HUES6 (cell line): ENCODE data around the gene GRIP2.

Experiments used
- H3K27ac ChIP-seq: 2 replicates; pipeline ENCODE4 v1.7.0; 2013; ENCODE audit warnings: low read depth, mild to moderate bottlenecking, low read length, inconsistent platforms
- H3K27me3 ChIP-seq: 2 replicates; pipeline ENCODE4 v1.6.1; 2013; ENCODE audit warnings: low read length; ENCODE audit not compliant: control insufficient read depth, insufficient read depth
- H3K36me3 ChIP-seq: 2 replicates; pipeline ENCODE4 v1.6.1; 2013; ENCODE audit warnings: low read length; ENCODE audit not compliant: control insufficient read depth, insufficient read depth
- H3K4me1 ChIP-seq: 2 replicates; pipeline ENCODE4 v1.6.1; 2013; ENCODE audit warnings: low read length; ENCODE audit not compliant: control insufficient read depth, insufficient read depth
- H3K4me3 ChIP-seq: 2 replicates; pipeline ENCODE4 v1.5.1; 2013; ENCODE audit warnings: low read depth, low read length
- H3K9ac ChIP-seq: one replicate; pipeline ENCODE4 v1.6.1; 2013; ENCODE audit warnings: mild to moderate bottlenecking, low read length
- H3K9me3 ChIP-seq: 2 replicates; pipeline ENCODE4 v1.6.1; 2013; ENCODE audit warnings: low read depth, low read length; ENCODE audit not compliant: control insufficient read depth, insufficient read depth

Gene GRIP2

GRCh38 chr3:14448756-14449727 lies 91.1 kb downstream of the GRIP2 start:
- H3K36me3 ChIP-seq, result peaks cover 94% of the 10 kb centered on the region
- no peak overlapping the region for H3K4me3 ChIP-seq
- H3K27ac ChIP-seq, result no peak overlapping the region
- H3K27me3 ChIP-seq, result no peaks in the 10 kb centered on the region
- H3K9ac ChIP-seq, result no peak overlapping the region
- H3K9me3 ChIP-seq, result peaks cover 4% of the 10 kb centered on the region; the same call in 1 of the 2 replicates
- no peaks in the 10 kb centered on the region for H3K4me1 ChIP-seq

GRCh38 chr3:14448063-14448462 lies 92.1 kb downstream of the GRIP2 start:
- H3K4me1 ChIP-seq, result no peaks in the 10 kb centered on the region
- no peak overlapping the region for H3K9ac ChIP-seq
- H3K9me3 ChIP-seq, result peaks cover 4% of the 10 kb centered on the region; the same call in 1 of the 2 replicates
- no peak overlapping the region for H3K4me3 ChIP-seq
- H3K27ac ChIP-seq, result no peak overlapping the region
- peaks cover 94% of the 10 kb centered on the region for H3K36me3 ChIP-seq
- no peaks in the 10 kb centered on the region for H3K27me3 ChIP-seq

- no peak overlapping the region for H3K4me3 ChIP-seq
- peaks cover 94% of the 10 kb centered on the region for H3K36me3 ChIP-seq
- H3K9ac ChIP-seq, result no peak overlapping the region
- H3K27ac ChIP-seq, result no peak overlapping the region
- H3K27me3 ChIP-seq, result no peaks in the 10 kb centered on the region
- peaks cover 4% of the 10 kb centered on the region; the same call in 1 of the 2 replicates for H3K9me3 ChIP-seq
- no peaks in the 10 kb centered on the region for H3K4me1 ChIP-seq
These were observed 93.1 kb downstream of the GRIP2 start for GRCh38 chr3:14446988-14447570.

DNA sequence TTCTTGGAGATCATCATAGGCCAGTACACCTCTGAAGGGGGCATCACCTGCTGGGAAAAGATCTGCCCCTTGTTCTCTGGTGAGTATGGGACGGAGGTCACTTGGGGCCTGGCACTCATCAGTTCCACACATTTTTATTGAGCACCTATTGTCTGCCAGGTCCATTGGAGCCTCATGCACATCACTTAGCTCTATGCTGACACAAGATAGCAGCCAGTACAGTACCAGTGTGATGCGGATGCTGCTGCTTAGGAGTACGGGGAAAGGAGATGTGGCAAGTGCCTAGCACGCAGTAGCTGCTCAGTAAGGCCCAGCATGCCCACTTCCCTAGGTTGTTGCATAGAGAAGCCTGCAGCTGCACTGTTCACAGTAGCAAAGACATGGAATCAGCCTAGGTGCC lies 94.4 kb downstream of the GRIP2 start:
- H3K9me3 ChIP-seq, result peaks cover 4% of the 10 kb centered on the region; the same call in 1 of the 2 replicates
- no peak overlapping the region for H3K27ac ChIP-seq
- peaks cover 89% of the 10 kb centered on the region for H3K36me3 ChIP-seq
- H3K27me3 ChIP-seq, result no peaks in the 10 kb centered on the region
- H3K9ac ChIP-seq, result no peak overlapping the region
- peaks cover 2% of the 10 kb centered on the region; the same call in 1 of the 2 replicates for H3K4me1 ChIP-seq
- H3K4me3 ChIP-seq, result no peak overlapping the region

DNA sequence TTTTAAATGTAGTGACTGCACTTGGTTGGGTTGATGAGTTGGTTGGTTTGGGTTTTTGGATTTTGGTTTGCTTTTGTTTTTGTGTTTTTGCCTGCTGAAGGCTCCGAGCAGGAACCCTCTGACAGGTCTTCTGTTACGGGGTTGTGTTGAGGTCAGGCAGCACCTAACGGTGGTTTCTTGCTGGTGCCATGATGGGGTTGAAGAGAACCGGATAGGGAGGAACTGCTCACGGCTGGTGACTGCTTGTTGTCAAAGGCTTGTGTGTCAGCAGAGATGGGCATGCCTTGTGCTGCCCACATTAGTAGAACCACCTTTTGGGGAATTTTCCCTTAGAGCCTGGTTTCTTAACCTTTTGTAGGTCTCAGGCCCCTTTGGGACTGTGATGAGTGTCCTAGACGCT lies 95.8 kb downstream of the GRIP2 start:
- Histone ChIP-seq H3K27me3 (no peaks in the 10 kb centered on the region), H3K4me3 (no peak overlapping the region), H3K36me3 (peaks cover 78% of the 10 kb centered on the region), H3K27ac (no peak overlapping the region), H3K4me1 (peaks cover 15% of the 10 kb centered on the region; the same call in 1 of the 2 replicates), H3K9me3 (peaks cover 4% of the 10 kb centered on the region; the same call in 1 of the 2 replicates), H3K9ac (no peak overlapping the region)

- Histone ChIP-seq H3K4me1 (peaks cover 21% of the 10 kb centered on the region; the same call in 1 of the 2 replicates), H3K4me3 (no peak overlapping the region)
These were observed 98.2 kb downstream of the GRIP2 start for GRCh38 chr3:14441920-14442300.

DNA sequence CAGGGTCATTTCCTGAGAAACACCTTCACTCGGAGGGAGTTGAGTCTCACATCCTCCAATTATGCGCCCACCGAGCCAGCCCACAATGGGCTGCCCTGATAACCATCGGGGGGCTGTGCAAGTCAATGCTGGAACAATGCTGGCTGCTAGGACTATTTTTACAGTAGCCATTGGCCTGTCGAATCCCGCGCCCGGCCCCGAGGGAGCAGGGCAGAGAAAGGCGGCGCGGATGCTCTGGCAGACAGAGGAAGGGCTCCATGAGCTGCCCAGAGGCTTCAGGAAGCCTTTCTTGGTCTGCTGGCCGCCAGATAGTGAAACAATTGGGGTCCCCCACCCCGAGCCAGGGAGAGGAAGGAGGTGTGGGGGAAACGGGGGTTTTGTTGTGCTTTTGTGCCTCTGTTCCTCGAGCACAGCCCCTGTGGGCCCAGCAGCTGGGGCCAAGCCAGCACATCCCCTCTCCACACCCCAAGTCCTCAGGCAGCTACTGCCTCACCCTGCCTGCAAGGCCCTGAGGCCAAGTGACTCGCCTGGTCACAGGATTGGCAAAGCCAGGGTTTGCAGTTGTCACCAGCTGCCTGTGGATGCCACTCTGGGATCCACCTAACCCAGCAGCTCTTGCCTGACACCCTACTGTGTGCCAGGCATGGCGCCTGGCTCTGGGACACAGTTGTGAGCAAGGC lies 98.8 kb downstream of the GRIP2 start:
- no peak overlapping the region for H3K9ac ChIP-seq
- peaks cover 48% of the 10 kb centered on the region for H3K36me3 ChIP-seq

More at GRCh38 chr3:14441920-14442300, 98.2 kb downstream of the GRIP2 start:
- H3K36me3 ChIP-seq, result peaks cover 53% of the 10 kb centered on the region
- H3K9ac ChIP-seq, result no peak overlapping the region
- no peaks in the 10 kb centered on the region for H3K9me3 ChIP-seq
- no peaks in the 10 kb centered on the region for H3K27me3 ChIP-seq
- no peak overlapping the region for H3K27ac ChIP-seq

DNA sequence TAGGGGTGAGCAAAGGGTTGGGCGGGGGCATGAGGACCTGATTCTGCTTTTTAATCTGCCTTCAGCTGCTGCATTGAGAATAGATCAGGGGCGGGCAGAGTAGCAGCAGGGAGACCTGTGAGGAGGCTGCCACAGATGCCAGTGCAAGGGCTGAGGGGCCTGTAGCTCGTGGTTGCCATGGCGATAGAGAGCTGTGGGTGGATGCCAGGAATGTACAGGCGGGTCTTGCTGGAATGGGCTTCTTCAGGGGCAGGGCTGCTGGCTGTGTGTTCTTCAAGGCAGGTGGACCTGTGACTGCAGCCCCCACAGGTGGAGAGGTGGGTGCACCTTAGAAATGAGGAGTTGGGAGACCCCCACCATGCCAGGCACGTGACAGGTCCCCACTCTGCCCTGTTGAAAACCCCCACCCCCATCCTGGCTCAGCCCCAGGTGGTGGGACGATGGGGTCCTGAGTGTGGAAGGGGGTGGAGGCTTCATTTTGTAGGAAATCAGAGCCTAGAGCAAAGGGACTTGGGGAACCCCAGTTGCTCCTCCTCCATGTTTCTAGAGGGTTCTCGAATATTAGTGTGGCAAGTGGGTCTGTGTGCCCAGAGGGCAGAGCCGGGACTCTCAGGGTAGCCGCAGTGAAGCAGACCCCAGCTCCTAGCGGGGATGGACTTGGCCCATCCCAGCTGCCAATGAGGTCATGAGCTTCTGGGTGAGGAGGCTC lies 99.5 kb downstream of the GRIP2 start:
- Histone ChIP-seq H3K36me3 (peaks cover 41% of the 10 kb centered on the region), H3K27ac (no peak overlapping the region), H3K27me3 (no peaks in the 10 kb centered on the region), H3K4me3 (no peak overlapping the region), H3K9ac (no peak overlapping the region), H3K9me3 (no peaks in the 10 kb centered on the region), H3K4me1 (peaks cover 22% of the 10 kb centered on the region; the same call in 1 of the 2 replicates)

More for the DNA sequence above, 98.8 kb downstream of the GRIP2 start:
- Histone ChIP-seq H3K27me3 (no peaks in the 10 kb centered on the region), H3K27ac (no peak overlapping the region), H3K4me3 (no peak overlapping the region), H3K4me1 (peaks cover 21% of the 10 kb centered on the region; the same call in 1 of the 2 replicates), H3K9me3 (no peaks in the 10 kb centered on the region)

DNA sequence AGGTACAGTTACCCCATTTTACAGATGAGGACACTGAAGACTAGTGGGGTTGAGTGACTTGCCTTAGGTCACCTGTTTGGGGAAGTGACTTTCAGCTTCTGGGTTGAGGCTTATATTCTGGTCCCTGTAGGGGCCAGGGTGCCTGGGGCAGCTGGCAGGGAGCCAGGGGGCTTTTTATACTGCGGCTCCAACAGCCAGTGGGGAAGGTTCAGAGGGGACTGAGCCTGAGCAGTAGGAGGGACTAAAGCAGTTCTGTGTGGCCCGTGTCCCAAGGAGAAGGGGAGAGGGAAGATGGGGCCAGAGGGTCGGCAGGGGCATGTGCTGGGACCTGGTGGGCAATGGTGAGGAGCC lies 100.0 kb downstream of the GRIP2 start:
- no peak overlapping the region for H3K27ac ChIP-seq
- no peak overlapping the region for H3K9ac ChIP-seq
- H3K36me3 ChIP-seq, result peaks cover 39% of the 10 kb centered on the region
- no peaks in the 10 kb centered on the region for H3K9me3 ChIP-seq
- H3K4me1 ChIP-seq, result peaks cover 27% of the 10 kb centered on the region; the same call in 1 of the 2 replicates
- no peak overlapping the region for H3K4me3 ChIP-seq
- no peaks in the 10 kb centered on the region for H3K27me3 ChIP-seq

GRCh38 chr3:14439501-14440167 lies 100.5 kb downstream of the GRIP2 start:
- peaks cover 32% of the 10 kb centered on the region; the same call in 1 of the 2 replicates for H3K4me1 ChIP-seq
- H3K9ac ChIP-seq, result no peak overlapping the region
- no peaks in the 10 kb centered on the region for H3K9me3 ChIP-seq
- peaks cover 35% of the 10 kb centered on the region for H3K36me3 ChIP-seq
- no peak overlapping the region for H3K27ac ChIP-seq
- H3K4me3 ChIP-seq, result no peak overlapping the region
- H3K27me3 ChIP-seq, result no peaks in the 10 kb centered on the region
